Heart left ventricle (tissue), 13 donors: ENCODE results near the gene AP3M1.

Experiments used
- POLR2A ChIP-seq, 2 donors: fragments of 450-650 bp; IDR thresholded peaks; one replicate each; pipeline ENCODE4 v1.6.1; 2017; ENCODE audit warnings: antibody characterized with exemption in 2 of 2, mild to moderate bottlenecking in 2 of 2, moderate library complexity in 2 of 2
- TF ChIP-seq, protein P1 (sequence below), 12 donors: fragments of 200-600 bp; sonication (generic) in 4 of 12; IDR thresholded peaks; one replicate each; pipeline versions ENCODE4 v1.5.0 to v1.8.0; 2018 to 2022; ENCODE audit warnings: antibody characterized with exemption in 12 of 12, mild to moderate bottlenecking in 5 of 12
- donor health status: ischemic (EF 13 %, LVEDD 7.1; RV severe dilation, severe dysfunction).
- donor health status: DM: no; HTN: yes; CAD: no.
- donor health status: DM: no; HTN: no; CAD: no.
- donor health status: ischemic (EF 25% LVEDD 6.9; RV normal size, moderate dysfunction).
- donor health status: ischemic (EF 25% LVEDD 5.7; RV mildly dilated, moderate dysfunction).
- donor health status: ischemic (EF 35%, LVEDD 5.7; RV mildly dilated, moderate dysfunction).
- donor health status: nonischemic (EF 11% LVEDD 7.7; RV severe dilation, severe dysfunction).
- donor health status: DM: yes; HTN: yes; CAD: no.
- donor health status: PGD.
- donor health status: ischemic (EF 29% LVEDD 5.4; RV normal size, mild dysfunction).
- donor health status: nonischemic (EF 23%, LVEDD 6.1; RV moderate dilation, normal function).

DNA sequence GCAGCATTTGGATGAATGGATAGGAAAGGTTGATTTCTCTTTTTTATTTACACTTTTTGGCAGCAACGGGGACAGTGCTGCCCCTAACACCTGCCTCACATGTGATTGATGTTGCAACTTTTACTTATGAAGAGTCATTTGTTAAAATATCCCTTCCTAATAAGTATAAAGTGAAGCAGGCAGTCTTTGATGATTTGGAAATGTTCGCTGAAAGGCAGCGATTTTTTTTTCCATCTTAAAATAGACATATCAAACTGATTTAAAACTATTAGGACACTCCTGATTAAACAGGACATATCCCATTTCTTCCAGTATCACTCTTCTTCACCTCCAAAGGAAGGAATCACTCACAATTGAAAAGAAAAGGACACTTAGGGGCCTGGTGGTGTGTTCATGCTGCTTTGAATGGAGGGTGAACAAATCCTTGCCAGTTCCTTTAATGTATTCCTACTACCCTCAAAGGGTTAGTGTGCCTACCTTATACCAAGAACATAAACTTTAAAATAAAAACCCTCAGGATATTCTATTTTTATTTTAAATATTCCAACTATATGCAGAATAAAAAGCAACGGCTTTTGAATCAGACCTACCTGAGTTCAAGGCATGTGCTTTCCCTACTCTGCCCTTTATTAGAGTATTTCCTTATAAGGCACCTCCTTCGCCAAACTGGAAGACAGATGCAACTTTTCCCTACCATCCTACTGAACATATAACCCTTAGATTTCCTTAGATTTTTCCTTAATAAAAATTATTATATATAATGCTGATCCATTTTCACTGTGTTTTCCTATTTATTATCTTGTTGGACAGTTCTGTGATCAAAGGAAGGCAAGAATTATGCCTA lies 1.5 kb upstream of the AP3M1 start:
- TF ChIP-seq, protein P1, sequence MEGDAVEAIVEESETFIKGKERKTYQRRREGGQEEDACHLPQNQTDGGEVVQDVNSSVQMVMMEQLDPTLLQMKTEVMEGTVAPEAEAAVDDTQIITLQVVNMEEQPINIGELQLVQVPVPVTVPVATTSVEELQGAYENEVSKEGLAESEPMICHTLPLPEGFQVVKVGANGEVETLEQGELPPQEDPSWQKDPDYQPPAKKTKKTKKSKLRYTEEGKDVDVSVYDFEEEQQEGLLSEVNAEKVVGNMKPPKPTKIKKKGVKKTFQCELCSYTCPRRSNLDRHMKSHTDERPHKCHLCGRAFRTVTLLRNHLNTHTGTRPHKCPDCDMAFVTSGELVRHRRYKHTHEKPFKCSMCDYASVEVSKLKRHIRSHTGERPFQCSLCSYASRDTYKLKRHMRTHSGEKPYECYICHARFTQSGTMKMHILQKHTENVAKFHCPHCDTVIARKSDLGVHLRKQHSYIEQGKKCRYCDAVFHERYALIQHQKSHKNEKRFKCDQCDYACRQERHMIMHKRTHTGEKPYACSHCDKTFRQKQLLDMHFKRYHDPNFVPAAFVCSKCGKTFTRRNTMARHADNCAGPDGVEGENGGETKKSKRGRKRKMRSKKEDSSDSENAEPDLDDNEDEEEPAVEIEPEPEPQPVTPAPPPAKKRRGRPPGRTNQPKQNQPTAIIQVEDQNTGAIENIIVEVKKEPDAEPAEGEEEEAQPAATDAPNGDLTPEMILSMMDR (IDR thresholded peaks at IDR 0.05) = no peak
- no peak for TF ChIP-seq POLR2A (IDR thresholded peaks at IDR 0.05)
